HG02798 (cell line): ENCODE results near the gene NNT.

Source experiments
- ATAC-seq: cut with Tn5 transposase; IDR thresholded peaks from one replicate; pipeline ENCODE4 v1.9.1; 2021; ENCODE audit warnings: mild to moderate bottlenecking; ENCODE audit not compliant: unreplicated experiment, poor library complexity

Gene NNT

GRCh38 chr5:43620944-43621505 is 18.0 kb downstream of the NNT start:
- no peak for ATAC-seq

DNA sequence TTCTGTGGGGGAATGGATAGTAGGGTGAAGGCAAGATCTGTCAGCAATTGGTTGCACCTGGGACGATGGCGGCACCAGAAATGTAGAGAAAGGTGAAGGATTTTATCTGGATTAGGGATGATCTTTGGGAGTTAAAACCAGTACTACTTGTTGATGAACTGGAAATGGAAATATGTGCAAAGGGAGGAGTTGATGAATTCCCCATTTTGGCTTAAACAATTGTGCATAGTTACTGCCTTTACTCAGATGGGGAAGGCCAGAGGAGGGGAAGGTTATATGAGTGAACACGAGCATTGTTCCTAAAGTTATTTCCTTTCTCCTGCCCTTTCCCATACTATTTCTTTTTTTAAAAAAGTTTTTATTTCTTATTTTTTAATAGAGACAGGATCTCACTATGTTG is 19.1 kb downstream of the NNT start:
- ATAC-seq, result no peak

DNA sequence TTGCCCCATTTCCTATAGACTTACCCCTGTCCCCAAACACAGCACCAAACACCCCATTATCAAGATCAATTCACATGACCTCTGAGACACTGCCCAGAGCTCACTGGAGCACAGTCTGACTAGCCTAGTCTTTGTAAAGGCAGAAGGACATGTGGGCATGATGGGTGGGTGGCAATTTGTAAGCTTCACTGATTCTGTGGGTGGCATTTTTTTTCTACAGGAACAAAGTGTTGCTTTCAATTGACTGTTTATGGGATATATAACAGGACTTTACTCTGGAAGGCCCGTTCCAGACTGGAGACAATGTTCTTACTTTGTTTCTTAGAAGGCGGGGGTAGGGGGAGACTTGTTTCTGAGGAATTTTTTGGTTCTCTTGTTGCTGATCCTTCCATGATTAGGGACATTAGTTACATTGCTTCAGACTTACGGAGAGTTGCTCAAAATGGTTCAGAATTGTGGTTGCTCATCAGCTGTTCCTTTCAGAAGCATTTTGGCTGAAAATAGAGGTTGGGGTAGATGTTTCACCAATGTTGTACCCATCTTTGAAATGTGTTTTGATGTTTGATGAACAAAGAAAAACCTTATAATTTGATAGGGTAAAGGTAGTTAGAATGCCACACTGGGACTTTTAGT is 20.2 kb downstream of the NNT start:
- ATAC-seq, result no peak

GRCh38 chr5:43627028-43627427 is 24.0 kb downstream of the NNT start:
- ATAC-seq, result no peak

DNA sequence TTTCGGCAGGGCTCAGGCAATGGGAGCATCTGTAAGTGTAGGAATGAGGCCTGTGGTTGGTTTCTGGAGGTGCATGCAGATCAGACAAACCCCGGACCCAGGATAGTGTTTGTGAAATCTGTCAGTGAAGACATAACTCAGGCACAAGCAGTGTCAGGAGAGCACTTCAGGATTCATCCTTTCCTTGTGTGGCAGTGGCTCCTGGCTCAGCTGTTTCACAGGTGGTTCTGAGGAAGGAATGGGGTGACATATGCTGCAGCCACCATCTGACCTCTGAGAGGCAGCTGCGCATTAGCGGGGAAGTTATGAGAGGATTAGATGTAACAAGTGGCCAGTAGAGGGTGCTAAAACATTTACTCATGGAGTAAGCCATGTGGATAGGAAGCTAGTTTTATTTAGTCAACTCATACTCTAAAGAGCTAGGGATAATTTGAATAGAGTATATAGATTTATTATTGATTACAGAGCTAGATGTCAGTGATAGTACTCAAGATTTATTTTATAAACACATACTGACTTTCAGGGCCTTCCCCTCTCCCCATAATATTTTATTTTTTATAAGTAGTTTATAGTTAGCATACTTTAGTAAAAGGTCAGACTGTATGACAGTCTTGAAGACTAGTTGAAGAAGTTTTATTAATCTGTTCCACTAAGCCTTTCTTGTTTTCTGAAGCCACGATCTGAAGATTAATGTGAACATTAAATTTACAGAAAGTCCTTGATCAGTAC is 28.4 kb downstream of the NNT start:
- ATAC-seq, result peak; percentile 85

DNA sequence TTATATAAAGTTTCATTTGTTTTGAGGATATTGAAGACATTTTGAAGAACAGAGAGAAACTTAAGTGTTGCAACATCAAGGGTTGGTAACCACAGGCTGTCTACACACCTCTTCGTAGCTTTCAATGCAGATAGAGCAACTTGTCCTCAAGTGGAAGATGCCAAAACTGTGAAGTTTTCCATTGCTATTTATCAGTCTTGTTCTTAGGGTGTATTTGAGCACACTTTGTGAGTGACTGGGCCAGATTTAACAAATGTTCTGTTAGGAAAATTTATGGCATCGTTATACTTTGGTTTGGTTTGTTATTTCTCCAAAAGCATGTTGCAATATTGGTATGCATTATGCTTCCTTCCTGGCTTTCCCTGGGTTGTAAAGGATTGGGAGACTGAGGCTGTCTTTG is 31.6 kb downstream of the NNT start:
- no peak for ATAC-seq

GRCh38 chr5:43635374-43635773 is 32.4 kb downstream of the NNT start:
- no peak for ATAC-seq

DNA sequence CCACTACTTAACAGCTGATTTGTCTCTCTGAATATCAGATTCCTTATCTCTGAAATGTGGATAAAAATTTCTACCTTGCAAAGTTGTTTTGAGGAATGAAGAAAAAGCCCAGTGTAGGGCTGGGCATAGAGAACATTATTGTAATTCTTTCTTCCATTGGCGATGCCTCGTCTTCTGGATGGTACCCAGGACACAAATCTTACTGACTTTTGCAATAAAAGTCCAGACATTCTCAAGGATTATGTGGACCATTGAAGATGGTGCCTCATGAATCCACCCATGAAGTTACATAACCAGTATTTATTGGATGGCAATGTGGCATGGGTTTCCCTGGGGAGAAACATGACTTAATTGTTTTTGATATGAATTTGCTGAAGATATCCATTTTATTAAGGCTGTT is 33.1 kb downstream of the NNT start:
- no peak for ATAC-seq

DNA sequence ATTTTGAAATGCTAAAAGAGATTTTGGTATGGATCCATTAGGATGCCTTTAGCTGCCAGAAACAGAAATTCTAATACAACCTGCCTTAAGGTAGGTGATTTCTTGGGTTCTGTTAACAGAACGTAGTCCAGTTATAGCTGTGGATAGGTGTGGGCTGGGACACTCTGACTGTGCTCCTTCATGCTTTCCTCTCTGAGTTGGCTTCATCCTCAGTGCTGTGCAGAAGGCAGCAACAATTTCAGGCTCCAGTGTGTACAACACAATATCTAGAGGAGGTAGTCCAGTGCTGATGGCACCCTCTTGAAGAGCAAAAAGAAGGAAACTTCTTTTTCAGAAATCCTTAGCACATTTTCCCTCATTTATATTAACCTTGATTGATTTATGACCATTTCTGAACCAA is 34.4 kb downstream of the NNT start:
- ATAC-seq, result no peak

- no peak for ATAC-seq
These were observed 35.1 kb downstream of the NNT start for GRCh38 chr5:43638107-43638506.

DNA sequence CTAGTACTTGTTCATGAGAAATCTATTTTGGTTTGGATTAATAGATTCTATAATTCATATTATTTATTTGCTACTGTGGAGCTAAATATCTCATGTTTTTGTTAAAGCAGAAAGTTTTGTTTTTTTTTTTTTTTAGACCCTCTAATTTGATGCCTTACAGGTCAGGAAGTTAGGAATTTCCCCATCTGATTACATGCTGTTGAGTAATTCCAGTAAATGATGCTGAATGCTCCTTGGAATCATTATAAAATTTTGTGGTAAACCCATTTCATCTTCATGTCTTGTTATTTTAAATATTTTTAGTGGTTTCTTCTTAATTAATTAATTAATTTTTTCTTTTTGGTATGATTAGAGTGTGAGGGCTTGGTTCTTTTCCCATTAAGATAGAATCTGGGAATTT is 35.6 kb downstream of the NNT start:
- ATAC-seq, result no peak

GRCh38 chr5:43639566-43639965 is 36.6 kb downstream of the NNT start:
- no peak for ATAC-seq

GRCh38 chr5:43642428-43642827 is 39.4 kb downstream of the NNT start:
- no peak for ATAC-seq

- no peak for ATAC-seq
These were observed 40.3 kb downstream of the NNT start for GRCh38 chr5:43643327-43643726.

GRCh38 chr5:43643750-43644149 is 40.8 kb downstream of the NNT start:
- no peak for ATAC-seq

- ATAC-seq, result no peak
These were observed 44.0 kb downstream of the NNT start for GRCh38 chr5:43646992-43647391.

GRCh38 chr5:43647789-43648188 is 44.8 kb downstream of the NNT start:
- no peak for ATAC-seq

DNA sequence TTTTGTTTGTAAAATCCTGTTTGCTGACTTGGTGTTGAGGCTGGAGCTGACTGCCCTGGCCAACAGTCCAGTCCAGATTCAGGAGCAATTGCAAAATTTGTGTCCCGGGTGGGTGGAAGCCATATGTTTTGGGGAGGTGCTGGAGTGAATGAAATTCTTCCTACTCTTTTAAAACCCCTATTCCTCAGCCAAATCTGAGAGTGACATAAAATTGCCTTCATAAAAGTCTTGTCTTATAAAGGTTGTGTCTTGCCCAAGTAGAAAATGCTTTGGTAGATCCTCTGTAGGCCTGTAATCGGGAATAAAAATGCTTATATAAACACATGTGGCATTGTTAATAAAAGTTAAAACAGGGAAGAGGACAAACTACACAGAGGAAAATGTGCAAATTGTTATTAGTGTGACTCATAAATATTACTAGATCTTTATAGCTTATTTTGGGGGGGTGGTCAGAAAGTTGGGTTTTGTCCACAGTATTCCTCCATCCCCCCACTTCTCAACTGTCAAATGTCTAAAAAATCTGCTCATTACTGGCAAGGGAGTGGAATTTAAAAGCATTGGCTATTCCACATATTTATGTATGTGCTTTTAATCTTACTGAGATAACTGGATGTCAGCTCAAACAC is 45.6 kb downstream of the NNT start:
- no peak for ATAC-seq

GRCh38 chr5:43649256-43649655 is 46.3 kb downstream of the NNT start:
- no peak for ATAC-seq

- no peak for ATAC-seq
These were observed 49.7 kb downstream of the NNT start for GRCh38 chr5:43652537-43653302.

GRCh38 chr5:43658509-43658908 is 55.5 kb downstream of the NNT start:
- no peak for ATAC-seq
